Superior temporal gyrus (tissue), 1 donor: Measurements from ENCODE around the gene MPPED1.

ENCODE experiments used
- DNase-seq: peaks from one replicate; pipeline ENCODE4 v3.0.0-alpha.2; 2016; ENCODE audit errors: extremely low spot score

The MPPED1 gene

DNA sequence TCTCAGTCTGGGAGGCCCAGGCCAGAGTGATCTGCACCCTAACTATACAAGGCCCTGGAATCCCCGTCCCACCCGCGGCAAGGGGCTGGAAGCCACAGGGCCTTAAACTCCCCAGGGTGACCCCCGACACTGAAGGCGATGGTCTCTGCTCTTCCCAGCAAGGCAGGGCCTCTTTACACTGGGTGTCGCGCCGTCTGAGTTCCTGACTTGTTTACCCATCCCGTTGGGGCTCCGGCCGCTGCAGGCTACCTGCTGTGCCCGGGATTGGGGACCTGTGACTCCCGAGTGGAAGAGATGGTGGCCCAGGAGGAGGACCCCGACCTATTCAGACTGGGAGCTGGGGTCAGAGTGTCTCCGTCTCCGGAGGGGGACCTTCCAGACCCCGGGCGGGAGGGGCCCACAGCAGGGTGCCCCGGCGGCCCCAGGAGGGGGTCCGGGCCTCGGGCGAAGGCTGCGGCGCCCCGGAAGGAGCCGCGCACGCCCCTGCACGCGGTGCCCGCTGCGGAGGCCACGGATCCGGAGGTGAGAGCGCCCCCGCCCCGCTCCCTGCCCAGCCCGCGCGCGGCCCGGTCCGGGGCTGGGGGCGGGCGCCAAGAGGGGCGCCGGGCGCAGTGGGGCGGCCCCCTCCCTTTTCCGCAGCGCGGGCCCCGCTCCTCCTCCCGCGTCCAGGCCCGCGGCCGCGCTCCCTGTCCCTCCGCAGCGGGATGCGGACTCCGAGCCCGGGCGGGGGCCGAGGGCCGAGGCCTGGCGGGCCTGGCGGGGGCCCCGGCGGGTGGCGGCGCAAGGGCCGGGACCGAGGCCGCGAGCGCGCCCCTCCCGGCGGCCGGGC lies 560 bp upstream of the MPPED1 start:
- no peak for DNase-seq

DNA sequence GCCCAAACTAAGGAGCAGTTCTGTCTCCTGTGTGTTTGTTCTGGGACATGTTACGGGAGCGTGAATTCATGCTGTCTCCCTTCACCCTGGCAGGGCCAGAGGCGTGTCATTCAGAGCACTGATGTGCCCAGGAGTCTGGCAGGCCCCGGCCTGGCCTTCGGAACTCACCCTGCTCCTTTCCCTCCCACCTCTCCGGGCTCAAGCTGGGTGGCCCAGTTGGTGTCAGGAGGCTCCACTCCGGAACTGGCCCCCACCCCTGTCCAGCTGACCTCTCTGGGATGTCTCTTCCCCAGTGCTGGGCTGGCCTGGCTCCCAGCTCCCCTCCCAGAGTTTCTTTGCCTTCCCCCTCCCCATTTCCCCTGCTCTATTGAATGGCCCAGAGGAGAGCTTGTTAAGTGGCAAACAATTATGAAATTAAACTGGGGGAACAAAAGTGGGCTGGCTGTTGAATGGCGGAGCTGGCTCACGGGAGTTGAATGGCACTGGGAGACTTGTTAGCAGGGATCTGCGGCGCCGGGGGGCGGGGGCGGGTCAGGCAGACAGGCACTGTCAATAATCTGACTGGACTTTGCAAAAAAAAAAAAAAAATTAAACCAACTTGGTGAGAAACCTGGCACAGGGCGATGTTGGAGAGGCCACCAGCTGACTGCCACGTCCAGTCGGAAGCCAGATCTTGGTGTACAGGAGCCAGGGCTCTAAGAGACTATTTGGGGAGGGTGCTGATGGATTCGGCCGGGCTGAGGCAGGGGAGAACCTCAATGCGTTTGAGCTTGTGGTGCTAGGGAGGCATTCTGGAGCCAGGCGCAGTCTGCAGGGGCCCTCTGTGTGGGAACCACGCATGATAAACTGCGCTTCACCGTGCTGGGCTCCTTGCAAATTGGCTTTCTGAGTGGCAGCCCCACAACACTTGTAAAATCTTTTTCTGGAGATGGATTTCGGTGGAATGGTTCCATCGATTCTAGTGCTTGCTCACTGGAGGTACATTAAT lies 1.3 kb downstream of the MPPED1 start:
- no peak for DNase-seq

DNA sequence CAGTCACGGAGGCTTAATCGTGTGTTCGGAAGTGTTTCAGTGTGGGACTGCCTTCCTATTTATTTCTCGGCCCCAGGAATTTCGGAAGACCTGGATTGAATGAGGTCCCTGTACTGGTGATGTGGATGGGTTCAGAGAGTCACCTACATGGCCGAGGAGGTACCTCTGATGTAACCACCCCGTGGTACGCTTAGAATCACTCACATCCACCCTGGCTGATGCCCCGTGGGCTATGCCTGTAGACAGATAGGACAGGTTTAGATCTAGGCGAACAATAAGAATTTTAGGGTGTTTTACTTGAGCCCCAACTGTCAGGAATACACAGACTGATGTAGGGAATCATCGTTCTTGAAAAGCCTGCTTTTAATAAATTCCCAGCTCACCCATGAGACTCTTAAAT lies 2.0 kb downstream of the MPPED1 start:
- DNase-seq, result peak; percentile 43

DNA sequence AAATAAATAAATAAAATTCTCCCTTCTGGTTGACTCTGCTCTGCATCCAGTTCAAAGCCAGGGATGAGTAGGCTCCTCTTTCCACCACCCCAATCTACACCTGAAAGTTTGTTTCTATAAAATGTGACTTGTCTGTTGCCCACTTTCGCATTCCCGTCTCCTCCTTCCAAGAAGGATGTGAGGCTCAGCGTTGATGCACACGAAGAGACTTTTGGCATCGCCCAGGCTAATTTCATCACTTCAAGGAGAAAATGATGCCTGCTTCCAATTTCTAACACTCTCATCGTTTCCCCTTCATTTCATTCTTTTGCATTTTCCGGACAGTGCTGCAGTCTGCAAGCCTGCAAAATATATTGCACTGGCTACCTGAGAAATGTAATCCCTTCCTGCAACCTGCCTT lies 3.9 kb downstream of the MPPED1 start:
- DNase-seq, result peak; percentile 35

DNA sequence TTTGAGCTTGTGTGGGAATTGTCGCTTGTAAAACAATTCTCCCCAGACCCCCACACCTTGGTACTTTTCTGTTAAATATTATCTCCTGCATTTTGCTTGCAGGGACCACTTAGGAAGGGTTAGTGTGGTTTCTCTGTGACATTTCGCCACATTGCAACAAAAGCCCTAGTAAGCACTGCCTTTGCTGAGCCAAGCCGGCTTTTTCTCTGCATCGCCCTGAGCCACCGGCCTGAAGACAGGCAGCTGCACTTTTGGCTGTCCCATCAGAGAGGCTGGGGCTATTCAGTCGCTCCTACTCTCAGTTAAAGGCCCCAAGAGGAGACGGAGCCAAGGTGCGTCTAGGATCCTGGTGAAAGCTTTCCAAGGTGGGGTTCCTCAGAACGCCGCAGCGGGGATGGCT lies 5.7 kb downstream of the MPPED1 start:
- DNase-seq, result peak; percentile 19

DNA sequence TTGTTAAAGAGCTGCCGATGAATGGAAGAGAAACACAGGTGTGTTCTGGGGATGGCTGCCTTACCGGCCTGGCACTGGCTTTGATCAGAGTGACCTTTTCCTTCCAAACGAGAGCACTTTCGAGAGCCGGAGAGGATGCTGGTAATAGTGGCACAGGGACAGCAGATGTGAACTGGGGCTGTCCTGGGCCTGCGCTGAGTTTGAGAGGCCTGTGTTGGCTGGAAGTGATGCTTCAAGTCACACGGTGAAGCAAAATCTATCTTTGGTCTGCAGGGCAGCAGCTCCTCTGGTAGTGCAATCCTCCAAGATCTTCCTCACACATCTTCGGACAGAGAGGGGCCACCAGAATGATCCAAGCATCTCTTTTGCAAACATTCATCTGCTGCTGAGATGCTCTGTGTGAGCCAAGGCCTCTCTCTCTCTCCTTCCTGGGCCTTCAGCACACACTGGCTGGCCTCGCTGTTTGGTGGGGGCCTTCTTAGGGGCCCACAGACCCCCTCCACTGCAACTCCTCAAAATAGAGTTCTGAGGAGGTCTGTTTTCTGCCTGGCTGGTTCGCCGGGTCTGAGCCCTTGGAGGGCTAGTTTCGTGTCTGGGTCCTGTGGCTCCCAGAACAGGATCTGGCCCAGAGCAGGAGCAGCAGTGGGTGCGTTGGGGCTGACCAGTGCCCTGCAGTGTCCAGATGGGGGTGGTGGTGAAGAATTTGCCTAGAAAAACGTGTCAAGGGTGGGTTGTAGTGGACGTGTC lies 6.4 kb downstream of the MPPED1 start:
- peak; percentile 35 for DNase-seq

DNA sequence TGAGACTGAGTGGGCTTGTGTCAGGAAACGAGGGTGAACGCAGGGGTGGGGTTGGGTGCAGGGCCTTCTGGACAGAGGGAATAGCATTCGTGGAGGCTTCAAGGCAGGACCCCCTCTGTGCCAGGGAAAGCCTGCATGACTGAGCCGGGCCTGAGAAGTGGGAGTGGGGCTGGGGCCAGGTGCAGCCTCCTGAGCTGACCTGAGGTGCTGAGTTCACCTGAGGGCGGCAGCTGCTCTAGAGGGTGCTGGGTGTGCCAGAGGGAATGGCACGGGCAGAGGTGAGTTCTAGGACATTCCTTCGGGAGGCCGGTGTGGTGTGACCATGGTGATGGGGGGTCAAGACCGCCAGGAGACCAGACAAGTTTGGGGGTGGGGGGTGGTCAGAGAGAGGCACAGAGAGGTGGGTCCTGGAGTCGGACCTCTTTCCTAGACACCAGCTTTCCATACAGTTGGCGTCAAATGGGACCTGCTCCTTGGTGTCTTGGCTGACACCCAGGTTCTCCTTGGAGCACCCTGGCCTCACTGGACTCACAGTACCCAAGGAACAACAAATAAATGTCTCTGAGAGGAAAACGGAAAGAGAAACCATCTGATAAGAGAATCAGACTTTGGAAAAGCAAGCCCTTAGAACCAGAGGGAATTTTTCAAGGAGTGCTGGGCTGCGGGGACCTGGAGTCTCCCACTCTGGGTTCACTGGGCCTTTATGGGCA lies 7.7 kb downstream of the MPPED1 start:
- DNase-seq, result no peak

DNA sequence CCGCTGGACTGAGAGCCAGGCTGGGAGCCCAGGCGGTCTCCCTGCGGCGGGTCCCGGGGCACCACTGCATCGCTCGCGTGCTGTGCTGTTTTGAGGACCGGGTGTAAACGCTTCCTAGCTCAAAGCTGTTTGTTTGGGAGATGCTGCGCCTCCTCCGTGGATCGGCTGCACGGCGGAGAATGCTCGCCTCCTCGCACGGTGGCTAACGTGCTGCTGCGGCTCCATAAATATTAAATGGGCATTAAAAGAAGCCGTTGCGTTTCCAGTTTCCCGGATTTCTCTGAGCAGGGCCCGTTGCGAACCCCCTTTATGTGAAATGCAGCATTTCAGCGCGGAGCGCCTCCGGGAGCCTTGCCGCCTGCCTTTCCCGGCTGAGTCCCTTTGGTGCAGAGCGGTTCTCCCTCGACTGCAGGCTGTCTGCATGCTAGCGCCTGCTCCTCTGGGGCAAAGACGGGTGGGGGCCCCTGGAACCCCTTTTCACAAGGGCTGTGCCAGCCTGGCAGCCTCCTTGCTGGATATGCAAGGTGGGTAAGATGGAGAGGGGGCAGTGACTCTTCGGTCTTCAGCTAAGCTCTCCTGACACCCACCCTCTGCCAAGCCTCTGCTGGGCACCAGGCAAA lies 9.3 kb downstream of the MPPED1 start:
- DNase-seq, result peak; percentile 19

DNA sequence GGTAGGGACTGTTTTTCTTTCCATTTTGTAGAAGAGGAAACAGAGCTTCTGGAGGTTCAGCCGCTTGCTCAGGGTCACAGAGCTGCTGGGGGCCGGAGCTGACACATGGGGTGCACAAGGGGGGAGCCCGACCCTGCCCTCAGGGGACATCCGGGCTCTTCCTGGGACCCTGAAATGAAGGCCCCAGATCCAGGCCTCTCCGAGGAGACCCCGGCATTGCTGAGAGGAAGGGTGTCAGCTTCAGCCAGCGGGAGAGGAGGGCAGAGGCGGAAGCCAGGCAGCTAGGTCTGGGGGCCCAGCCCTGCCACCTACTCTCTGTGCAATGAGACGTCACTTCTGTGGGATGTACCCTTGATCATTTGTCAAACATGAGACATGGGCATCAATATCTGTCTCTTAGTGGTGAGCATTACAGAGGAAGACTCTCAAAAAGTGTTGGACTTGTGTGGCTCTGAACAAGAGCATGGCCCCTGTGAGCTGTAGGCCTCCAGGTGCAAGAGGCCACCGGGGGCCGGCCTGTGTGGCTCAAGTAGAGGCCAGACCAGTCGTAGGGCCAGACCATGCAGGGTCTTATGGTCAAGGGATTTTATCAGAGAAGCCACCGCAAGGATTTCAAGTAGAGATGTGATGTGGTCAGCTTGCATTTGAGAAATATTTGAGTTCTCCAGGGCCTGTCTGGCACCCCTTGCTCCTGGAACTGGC lies 10.3 kb downstream of the MPPED1 start:
- no peak for DNase-seq

DNA sequence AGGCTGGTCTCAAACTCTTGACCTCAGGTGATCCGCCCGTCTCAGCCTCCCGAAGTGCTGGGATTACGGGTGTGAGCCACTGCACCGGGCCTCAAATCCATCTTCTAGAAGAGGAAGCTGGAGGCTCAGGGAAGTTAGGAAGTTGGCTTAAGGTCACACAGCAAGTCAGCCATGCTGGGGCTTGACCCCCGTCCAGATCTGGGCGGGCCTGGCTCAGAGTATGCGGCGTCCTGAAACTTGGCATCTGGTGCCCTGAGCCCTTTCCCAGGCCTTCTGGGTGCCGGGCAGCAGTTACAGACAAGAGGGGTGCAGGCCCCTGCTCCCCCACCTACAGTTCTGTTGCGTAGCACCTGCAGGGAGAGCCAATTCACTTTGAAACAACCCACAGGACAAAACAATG lies 11.2 kb downstream of the MPPED1 start:
- no peak for DNase-seq

DNA sequence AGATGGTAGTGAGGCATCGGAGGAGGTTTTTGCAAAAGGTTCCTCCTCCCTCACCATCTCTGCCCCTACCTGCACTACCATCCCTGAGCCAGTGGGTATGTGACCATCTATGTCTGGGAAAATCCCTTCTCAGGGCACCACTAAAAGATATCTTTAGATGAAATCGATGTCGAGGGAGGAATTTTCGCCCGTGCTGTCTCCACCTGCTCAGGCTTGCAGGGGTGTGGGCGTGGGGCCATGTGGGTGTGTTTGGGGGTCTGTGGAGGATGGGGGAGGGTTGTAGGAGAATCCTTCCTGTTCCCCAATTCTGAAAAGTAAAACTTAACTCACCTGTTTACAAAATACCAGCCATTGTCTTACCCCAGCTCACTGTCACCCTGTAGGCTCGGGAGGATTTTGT lies 12.4 kb downstream of the MPPED1 start:
- DNase-seq, result no peak

DNA sequence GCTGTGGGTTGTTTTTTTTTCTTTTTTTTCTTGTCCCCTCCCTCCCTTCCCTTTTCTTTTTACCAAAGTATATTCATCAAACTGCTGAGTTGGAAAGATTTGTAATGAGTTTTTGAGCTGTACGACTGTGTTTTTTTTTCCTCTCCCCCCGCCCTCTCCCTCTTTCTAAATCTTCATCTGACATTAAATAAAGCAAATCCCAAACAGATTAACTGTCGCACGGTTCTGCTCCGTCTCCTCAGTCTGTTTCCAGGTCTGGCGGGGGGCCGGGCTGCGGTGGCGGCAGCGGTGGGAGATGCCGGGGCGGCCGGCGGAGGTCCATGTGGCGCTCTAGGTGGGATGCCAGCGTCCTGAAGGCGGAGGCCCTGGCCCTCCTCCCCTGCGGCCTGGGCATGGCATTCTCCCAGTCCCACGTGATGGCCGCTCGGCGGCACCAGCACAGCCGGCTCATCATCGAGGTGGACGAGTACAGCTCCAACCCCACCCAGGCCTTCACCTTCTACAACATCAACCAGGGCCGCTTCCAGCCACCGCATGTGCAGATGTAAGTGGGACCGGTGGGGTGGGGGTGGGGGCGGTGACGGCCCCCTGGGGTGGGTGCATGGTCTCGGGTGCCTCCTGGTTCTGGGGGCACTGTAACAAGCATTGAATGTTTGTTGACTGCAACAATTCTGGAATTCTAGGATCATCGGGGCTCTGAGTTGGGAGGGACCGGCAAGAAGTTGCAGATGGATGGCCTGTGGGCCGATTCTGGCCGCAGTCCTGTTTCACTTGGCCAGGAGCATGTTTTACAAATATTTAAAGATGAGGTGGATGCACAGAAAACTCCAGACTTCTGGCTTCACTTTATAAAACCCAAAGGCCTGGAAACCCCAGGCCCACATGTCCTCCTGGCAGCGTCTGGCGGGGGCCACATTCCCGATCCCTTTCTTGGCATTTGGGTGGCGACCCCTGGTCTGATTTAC lies 13.1 kb downstream of the MPPED1 start:
- no peak for DNase-seq

DNA sequence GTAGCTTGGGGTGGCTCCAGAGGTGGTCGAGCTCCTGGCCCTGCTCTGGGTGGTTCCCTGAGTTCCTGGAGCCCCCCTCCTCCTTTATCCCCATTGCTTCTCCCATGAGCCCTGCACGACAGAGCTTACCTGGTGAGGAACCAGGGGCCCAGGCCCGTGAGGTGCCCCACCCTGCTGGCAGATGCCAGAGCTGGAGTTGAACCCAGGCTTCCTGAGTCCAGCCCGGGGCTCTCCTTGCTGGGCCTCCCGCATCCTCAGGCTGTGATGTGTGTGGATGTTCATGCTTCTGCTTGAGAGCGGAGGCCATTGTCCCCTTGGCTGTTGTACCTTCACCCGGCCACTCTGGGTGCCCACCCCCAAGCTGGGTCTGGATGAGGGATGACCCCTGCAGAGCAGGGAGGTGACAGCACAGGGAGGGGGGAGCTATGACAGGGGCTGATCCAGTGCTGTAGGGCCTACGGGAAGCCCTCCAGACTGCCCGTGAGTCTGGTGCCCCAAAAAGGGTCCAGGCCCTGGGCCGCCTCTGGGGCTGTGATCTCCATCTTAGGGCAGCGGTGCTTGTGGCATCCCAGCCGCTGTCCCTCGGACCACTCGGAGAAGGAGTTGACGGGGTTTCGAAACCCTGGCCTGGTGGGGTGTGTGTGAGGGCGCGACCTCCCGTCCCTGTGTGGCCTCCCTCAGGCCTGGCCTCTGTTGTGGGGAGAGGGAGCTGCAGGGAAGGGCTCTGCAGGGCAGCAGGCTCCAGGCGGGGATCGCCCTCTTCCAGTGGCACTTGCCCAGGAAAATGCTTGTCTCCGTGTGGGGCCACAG lies 14.4 kb downstream of the MPPED1 start:
- DNase-seq, result no peak

DNA sequence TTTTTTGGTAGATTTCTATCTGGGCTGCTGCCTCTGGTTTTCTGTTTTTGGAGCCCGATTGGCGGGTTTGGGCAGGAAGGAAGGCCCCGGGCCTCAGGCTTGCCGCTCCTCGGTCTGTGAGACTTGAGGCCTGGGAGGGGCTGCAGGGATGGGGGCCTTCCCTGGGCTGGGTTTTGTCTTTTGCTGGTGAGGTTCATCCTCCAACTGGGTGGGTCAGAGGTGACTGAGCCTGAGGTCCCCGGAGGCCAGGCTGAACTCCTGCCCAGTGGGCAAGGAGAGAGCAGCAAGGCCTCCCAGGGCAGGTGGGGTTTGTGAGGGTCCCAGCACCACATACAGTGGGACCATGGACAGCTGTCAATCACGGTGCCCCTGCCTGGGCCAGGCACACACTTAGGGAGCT lies 15.0 kb downstream of the MPPED1 start:
- DNase-seq, result no peak

DNA sequence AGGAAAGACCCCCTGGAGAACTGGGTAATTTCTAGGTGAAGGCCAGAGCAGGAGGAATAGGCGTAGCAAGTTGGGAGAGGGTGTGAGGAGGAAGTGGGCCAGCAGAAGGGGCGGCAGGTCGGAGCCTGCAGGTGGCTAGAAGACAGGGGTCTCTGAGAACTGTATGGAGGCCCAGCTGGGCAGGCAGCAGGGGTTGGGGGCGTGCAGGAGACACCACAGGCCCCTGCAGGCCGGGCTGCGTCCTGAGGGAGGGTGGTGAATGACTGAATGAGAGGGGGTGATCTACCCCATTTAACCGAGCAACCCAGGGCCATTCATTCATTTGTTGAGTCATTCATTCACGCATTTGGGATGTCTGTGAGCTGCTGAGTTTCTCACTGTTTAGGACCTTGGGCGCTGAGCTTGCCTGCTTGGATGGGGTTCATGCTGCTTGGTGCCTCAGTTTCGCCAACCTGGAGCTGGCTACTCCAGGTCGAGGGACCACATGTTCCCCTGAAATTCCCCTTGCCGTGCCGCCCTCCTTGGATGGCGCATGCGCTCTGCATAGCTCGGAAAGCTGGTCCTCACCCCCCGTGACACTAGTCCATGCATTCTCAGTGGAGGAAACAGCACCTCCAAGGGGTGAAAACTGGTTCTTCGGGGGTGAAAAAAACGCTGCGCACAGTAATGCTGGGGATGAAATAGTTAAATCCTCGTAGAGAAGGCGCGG lies 15.6 kb downstream of the MPPED1 start:
- no peak for DNase-seq

DNA sequence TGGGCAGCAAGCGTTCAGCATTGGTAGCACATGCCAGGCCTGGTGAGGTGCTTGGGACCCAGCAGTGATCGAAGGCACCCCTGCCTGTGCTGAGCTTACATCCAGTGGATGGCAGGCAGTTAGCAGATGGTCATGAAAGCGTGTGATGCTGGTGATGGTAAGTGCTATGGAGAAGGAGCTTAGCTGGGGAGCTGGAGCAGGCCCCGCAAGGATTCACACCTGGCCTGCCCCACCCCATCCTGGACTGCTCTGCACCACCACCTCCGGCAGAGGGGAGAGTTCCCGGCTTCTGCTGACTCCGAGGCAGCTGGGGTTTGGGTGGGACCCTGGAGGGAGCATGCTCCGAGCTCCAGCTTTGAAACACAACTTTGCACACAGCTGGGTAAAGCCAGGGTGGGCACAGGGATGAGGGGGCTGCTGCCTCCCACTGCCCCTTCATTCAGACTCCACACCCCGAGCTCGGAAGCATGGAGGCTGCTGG lies 16.2 kb downstream of the MPPED1 start:
- DNase-seq, result no peak

DNA sequence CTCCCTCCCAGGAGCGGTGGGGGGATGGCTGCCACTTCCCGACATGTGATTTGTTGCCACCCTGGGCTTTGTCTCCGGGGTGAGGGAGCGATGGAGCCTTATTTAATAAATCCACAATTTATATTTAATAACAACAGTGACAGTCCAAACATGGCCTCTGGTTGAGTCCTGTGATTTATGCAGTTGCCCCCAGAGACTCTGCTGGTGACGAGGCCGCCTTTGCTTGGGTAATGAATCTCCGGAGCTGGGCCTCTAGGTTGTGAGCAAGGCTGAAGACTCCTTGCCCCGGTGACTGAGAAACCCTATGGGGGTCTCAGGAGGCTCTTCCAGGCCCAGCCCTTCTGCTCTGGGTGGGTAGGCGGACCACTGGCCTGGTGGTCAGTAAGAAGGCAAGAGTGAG lies 16.7 kb downstream of the MPPED1 start:
- DNase-seq, result no peak
